ENCODE results near the gene ITGA1.

DNA sequence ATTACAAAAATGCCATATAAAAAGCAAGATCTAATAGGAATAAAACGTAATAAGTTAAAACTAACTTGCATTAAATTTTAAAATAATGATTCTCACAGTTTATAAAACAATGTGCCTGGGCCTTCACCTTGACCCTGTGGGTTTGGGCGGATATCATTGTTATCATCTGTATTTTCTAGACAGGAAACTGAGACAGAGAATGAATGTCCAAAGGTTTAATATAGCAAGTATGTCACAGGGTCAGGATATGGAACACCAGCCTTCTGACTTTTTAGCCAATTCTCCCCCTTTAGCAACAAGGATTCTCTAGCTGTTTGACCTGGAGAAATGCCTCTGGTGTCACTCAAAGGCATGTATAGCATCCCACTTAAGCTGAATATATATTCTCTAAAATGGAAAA is 67.2 kb downstream of the ITGA1 start:
- TF ChIP-seq POLR2A (IDR thresholded peaks at IDR 0.05; ENCODE audit: low read depth, low read length) = no peak
- TF ChIP-seq TAF1 (IDR thresholded peaks at IDR 0.05; ENCODE audit: borderline replicate concordance, low read depth, low read length) = no peak
- TF ChIP-seq POLR2AphosphoS5 (IDR thresholded peaks at IDR 0.05; ENCODE audit: low read depth, low read length) = no peak
